GM19372 (cell line): ENCODE data around the gene TEAD1.

Experiments used
- ATAC-seq: cut with Tn5 transposase; IDR thresholded peaks from one replicate; pipeline ENCODE4 v1.9.1; 2021; ENCODE audit warnings: mild to moderate bottlenecking, low read depth, moderate library complexity; ENCODE audit not compliant: unreplicated experiment

The TEAD1 gene

GRCh38 chr11:12803086-12803826 is 129.0 kb downstream of the TEAD1 start:
- no peak for ATAC-seq

GRCh38 chr11:12806113-12806512 is 131.9 kb downstream of the TEAD1 start:
- ATAC-seq = no peak

DNA sequence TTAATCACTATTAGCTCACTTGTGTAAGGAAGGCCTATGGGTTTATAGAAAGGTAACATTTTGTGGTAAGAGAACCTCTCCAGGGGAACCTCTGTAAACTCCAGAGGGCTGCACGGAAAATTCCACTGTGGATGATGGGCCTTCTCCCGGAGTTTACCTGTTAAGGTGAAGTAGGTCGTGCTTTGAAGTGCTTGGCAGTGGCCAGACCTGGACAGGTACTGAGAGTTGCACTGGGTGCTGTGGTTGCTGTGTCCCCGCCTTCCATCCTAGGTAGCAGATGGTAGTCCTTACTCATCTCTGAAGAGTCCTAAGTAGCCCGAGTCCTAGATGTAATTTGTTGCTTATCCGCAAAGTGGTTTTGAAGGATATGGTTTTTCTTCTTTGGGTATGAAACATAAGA is 133.4 kb downstream of the TEAD1 start:
- no peak for ATAC-seq

- ATAC-seq = no peak
Observed at GRCh38 chr11:12808519-12808918, 134.3 kb downstream of the TEAD1 start.

GRCh38 chr11:12809364-12809763 is 135.1 kb downstream of the TEAD1 start:
- ATAC-seq = no peak

GRCh38 chr11:12809864-12810567 is 135.8 kb downstream of the TEAD1 start:
- no peak for ATAC-seq

DNA sequence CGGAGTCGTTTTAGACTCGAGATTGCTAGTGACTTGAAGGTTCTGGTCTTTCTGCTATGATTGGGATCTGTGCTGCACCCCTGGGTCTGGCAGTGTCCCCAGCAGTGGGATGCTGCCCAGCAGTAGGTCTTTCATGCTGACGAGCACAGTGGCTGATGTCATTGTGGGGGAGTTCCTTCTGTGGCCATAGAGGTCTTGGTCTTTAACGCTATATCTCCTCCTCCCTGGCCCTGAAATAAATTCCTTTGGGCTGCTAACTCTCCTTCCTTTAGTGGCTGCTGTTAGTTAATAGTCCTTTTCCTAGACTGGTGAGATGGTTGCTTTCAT is 136.3 kb downstream of the TEAD1 start:
- no peak for ATAC-seq

- ATAC-seq = no peak
Observed at GRCh38 chr11:12811861-12812260, 137.6 kb downstream of the TEAD1 start.

DNA sequence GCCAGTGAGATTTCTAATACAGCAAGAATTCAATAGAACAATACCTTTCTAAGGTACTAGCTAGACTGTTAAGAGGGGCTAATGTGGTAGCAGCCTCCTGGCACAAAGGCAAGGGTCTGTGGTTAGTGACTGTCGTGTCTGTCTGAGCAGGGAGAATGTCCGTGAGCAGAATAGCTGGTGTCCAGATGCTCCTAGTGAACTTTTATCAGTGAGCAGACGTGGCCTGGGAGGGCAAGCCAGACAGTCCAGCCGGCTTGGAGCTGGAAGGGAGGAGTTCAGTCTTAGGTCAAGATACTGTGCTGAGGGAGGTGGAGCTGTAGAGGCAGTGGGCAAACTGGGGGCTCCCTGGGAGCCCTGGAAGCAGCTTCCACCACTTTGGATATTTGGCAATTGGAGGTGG is 138.6 kb downstream of the TEAD1 start:
- ATAC-seq = no peak

DNA sequence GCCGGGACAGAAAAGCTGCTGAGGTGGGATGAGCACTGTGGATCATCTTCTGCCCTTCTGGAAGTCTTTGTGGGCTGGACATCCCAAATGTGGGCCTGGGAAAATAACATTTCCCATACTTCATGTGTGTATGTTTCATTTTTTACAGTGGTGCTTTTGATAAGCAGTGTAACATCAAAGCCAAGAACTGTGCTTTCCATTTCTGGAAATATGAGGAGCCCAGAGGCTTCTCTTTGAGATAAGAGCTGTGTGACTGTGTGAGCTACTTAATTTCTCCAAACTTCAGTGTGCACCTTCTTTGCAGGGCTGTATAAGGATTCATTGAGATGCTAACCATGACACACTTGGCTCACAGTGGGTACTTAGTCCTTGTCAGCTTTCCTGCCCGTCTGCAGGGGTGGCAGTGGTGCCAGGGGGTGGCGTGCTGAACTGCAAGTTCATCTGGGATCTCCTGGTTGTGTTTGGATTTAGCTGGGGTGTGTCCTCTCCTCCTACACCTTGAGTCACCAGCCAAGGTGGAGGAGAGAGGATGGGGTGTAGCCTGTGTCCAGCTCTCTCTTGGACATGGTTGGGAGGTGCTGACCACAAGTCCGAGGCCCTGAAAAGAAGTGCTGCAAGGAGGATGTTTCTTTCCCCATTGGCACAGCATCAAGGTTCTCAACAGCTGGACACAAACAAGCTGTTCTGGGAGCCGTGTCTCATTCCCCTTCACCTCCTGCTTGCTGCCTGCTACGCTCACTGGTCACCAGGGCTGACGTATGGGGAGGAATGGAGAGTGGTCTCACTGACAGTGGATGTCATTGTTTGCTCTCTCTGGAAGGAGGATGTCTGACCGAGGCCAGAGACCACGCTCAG is 139.4 kb downstream of the TEAD1 start:
- no peak for ATAC-seq

DNA sequence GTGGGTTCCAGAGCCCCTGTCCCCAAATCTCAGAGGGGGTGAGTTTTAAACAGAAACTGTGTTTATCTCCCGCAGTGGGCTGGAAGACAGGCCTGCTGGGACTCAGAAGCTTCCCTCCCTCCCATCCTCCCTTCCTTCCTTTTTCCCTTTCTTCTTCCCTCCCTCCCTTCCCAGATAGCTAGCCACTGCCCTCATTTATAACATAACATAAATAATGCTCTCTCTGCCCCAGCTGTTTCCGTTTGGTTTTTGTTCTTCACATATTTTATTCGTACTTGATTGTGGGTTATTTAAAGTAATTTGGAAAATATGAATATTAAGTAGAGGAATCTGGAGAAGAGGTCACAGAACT is 140.9 kb downstream of the TEAD1 start:
- ATAC-seq = no peak

GRCh38 chr11:12815931-12816494 is 141.8 kb downstream of the TEAD1 start:
- ATAC-seq = no peak

GRCh38 chr11:12817681-12818332 is 143.6 kb downstream of the TEAD1 start:
- ATAC-seq = no peak

DNA sequence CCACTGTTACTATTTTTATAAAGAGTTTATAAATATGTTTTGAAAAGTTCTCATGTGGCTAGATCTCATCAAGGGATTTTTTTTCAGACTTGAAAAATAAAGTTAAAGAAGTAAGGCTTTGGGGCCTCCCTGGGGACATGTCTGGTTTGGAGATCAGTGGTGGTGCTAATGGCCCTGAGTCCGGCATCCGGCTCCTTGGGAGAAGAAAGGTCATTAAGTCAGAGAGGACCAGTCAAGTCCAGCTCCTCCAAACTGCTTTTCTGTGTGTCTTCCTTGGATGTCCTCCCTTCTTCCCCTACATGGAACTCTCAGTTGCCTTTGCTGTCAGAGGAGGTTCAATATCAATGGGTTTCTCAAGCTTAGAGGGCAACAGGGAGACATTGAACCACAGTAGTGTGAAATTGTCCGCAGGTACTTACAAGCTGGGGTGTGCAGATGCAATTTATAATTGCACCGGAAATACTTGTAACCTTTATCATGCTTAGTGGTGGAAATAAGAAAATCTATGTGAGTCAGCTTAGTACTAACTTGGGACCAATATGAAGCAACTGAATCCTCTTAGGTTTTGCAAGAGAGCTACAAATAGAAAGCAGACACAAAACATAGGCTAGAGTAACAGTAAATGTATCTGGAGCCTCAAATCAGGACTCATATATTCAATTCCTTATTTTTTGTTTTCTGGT is 144.3 kb downstream of the TEAD1 start:
- ATAC-seq = no peak

DNA sequence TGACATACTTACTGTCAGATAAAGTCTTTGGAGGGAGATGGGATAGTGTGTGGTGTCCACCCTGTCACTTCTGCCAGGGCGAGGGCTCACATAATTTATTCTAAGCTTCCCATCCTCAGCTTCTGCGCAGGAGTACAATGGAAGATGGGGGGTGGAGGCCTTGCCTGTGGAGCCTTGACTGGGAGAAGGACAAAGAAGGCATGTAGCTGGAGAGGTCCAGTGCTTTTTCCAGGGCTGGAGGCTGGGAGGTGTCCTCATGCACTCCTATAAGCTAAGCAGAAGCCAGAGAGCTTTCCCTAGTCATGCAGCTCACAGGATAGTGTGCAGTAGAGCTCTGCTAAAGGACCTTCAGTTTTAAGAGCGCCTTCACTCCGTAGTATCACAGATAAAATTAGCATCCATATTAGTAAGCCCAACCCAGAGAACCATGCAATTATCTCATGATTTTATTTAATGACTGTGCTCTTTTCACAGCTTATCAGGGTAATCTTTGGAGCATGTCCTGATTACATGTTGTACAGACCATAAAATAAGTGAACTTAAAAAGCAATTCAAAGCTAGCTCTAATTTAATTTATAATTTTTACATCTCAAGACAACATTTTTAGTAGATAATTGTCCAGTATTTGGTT is 148.3 kb downstream of the TEAD1 start:
- ATAC-seq = no peak

GRCh38 chr11:12824281-12825041 is 150.2 kb downstream of the TEAD1 start:
- ATAC-seq = no peak

DNA sequence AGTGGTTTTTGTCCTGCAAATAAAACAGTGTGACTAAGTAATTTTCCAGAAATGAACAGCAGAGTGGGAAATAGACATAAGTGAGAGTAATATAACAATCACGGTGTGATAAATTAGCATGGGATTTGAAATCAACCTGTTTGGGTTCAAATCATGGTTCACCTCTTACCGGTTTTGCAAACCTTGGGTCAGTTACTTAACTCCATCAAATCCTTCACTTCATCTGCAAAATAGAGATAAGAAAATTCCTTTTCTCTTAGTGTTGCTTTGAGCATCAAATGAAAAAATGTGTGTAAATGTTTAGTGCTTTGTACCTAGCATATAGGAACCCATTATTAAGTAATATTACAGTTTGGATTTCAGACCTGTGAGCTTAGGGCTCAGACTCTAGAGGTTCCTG is 152.2 kb downstream of the TEAD1 start:
- no peak for ATAC-seq

GRCh38 chr11:12827369-12827768 is 153.1 kb downstream of the TEAD1 start:
- no peak for ATAC-seq
